ENCODE measurements around the gene SEZ6. TPM values are rescaled to one million over a fixed set of nuclear protein-coding genes. Genes with fewer than 3 reads are reported as not detected.

SEZ6 gene
- total and polyA plus RNA-seq, 11 donors = 0.25 TPM; not detected in 10

DNA sequence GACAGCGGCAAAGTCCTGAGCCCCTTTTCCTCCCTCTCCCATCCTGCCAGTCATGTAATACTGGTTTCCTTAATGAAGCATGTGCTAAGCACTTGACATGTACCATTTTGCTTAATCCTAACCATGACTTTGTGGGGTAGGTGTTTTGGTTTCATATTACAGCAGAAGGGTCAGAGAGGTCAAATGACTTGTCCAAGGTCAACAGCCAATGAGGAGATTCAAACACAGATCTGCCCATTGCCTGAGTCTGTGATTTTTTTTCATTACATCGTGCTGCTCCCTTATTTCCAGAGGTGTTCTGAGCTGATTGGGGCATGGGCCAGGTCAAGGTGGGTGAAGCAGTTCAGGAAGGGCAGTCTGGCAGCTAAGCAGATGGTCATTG is 36.9 kb downstream of the SEZ6 start:
- 78 to 89% (median 86%) methylated on average over 2 of the region's 2 CpGs for WGBS, 4 donors
- no peak overlapping the region for H3K4me3 ChIP-seq
- H3K4me1 ChIP-seq = peaks cover 4 to 56% (median 32%) of the 10 kb centered on the region in 12 donors
- H3K36me3 ChIP-seq = no peaks in the 10 kb centered on the region
- H3K9me3 ChIP-seq = no peaks in the 10 kb centered on the region
- H3K27me3 ChIP-seq = peaks cover 0 to 8% (median 0%) of the 10 kb centered on the region in 9 donors
- no peak for TF ChIP-seq POLR2A (IDR thresholded peaks at IDR 0.05)
- TF ChIP-seq, protein P1, sequence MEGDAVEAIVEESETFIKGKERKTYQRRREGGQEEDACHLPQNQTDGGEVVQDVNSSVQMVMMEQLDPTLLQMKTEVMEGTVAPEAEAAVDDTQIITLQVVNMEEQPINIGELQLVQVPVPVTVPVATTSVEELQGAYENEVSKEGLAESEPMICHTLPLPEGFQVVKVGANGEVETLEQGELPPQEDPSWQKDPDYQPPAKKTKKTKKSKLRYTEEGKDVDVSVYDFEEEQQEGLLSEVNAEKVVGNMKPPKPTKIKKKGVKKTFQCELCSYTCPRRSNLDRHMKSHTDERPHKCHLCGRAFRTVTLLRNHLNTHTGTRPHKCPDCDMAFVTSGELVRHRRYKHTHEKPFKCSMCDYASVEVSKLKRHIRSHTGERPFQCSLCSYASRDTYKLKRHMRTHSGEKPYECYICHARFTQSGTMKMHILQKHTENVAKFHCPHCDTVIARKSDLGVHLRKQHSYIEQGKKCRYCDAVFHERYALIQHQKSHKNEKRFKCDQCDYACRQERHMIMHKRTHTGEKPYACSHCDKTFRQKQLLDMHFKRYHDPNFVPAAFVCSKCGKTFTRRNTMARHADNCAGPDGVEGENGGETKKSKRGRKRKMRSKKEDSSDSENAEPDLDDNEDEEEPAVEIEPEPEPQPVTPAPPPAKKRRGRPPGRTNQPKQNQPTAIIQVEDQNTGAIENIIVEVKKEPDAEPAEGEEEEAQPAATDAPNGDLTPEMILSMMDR (IDR thresholded peaks at IDR 0.05) = no peak
- no peak overlapping the region for H3K27ac ChIP-seq
- DNase-seq (no peak), ATAC-seq (no peak)
- intact Hi-C loops (cut with DNase I) = loop anchor here in 2 of 10 donors (2.0 to 10.0 kb wide), 2 partner anchors 144 to 256 kb away; no protein-coding TSS in a partner anchor

DNA sequence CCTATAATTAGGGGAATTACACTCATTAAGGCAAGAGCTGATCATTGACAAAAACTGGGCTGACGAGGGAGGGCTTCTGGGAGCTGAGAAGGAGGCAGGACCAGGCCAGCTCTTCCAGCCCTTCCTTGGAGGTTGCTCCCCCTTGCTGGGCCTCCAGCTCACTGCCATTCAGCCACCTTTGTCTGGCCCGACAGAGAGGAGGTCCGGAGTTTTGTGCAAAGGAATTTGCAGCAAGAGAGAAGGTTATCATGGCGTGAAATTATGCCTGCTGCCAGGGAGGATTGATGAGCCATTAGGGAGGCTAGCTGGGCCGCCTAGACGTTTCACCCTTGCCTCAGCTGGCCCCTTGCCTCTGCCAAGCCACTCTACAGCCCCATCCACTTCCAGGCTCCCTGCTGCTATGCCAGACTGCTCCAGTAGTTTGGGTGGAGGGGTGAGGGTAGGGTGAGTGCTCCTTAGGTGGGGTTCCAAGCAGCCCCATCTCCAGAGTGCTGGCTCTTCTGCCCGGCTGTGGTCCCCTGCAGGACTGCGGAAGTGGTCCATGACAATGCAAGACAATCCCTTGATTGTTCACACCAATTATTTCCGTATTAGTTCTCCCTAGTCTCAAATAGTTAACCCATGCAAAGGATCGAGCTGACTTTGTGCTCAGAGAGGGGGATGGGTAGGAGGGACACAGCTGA is 37.5 kb downstream of the SEZ6 start:
- peak in 2 of 4 donors; percentile 38 to 66 for ATAC-seq

DNA sequence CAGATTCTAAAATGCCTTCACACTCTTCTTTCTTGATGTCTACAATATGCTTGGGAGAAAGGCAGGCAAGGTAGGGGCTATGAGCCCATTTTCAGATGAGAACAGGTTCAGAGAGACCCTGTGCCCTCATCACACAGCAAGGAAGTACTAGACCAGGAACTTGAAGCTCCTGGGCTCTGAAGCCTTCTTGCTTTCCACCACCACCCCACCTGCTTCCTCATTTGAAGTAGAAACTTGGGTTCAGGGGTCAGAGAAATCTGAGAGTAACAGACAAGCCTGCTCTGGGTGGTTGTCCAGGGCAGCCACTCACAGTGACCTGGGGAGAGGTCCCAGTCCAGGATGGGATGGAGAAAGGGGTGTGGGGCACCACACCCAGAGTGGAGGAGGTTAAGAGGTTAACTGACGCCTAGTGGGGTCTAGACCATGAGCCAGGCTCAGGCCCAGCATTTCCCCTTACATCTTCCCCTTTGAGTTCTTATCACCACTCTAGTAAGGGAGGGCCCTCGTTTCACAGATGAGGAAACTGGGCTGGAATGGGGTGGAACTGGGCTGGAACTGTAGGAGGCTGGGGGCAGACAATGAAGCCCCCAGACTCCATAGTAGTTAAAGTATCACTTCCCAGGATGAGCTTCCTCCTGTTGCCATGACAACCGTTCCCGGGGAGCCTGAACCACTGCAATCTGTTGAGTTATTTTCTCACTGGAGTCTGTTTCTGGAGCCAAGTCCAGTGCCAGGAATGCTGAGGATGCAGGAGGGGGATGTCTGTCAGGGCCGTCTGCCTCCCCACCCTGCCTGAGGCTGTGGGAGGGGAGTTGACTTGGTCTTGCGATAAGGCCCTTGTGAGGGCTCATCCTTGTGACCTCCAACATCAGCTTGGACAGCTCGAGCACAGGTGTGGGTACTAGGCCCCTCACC is 38.4 kb downstream of the SEZ6 start:
- 41 to 59% (median 46%) methylated on average over 7 of the region's 7 CpGs for WGBS, 4 donors
- peaks cover 0 to 42% (median 20%) of the 10 kb centered on the region in 12 donors for H3K4me1 ChIP-seq
- H3K27me3 ChIP-seq = peaks cover 0 to 8% (median 0%) of the 10 kb centered on the region in 9 donors
- TF ChIP-seq, protein P1 (IDR thresholded peaks at IDR 0.05) = no peak
- no peak for TF ChIP-seq POLR2A (IDR thresholded peaks at IDR 0.05)
- ATAC-seq (peak in 1 of 4 donors; percentile 3), DNase-seq (peak in 1 of 5 donors; percentile 37)
- no peaks in the 10 kb centered on the region for H3K9me3 ChIP-seq
- no peak overlapping the region for H3K4me3 ChIP-seq
- H3K27ac ChIP-seq = peak overlapping the region in 1 of 12 donors; percentile 69
- H3K36me3 ChIP-seq = no peaks in the 10 kb centered on the region
- intact Hi-C loops (cut with DNase I) = loop anchor here in 3 of 10 donors (1.0 to 10.0 kb wide), 3 partner anchors 144 to 257 kb away; no protein-coding TSS in a partner anchor

More for the DNA sequence above, 37.5 kb downstream of the SEZ6 start:
- H3K27ac ChIP-seq = peak overlapping the region in 1 of 12 donors; percentile 69
- TF ChIP-seq, protein P1 (IDR thresholded peaks at IDR 0.05) = no peak
- no peak for TF ChIP-seq POLR2A (IDR thresholded peaks at IDR 0.05)
- peak in 3 of 5 donors; percentile 48 to 58 (median 55) for DNase-seq
- H3K27me3 ChIP-seq = peaks cover 0 to 8% (median 0%) of the 10 kb centered on the region in 9 donors
- intact Hi-C loops (cut with DNase I) = loop anchor here in 2 of 10 donors (2.0 to 10.0 kb wide), 2 partner anchors 144 to 256 kb away; no protein-coding TSS in a partner anchor
- H3K36me3 ChIP-seq = no peaks in the 10 kb centered on the region
- 44 to 57% (median 54%) methylated on average over 10 of the region's 10 CpGs for WGBS, 4 donors
- no peaks in the 10 kb centered on the region for H3K9me3 ChIP-seq
- H3K4me3 ChIP-seq = no peak overlapping the region
- peaks cover under 1 to 51% (median 28%) of the 10 kb centered on the region in 12 donors for H3K4me1 ChIP-seq

All from heart left ventricle (tissue), 16 donors.